ENCODE data around the gene ASIC1. TPM values are rescaled to one million over a fixed set of nuclear protein-coding genes. Genes with fewer than 3 reads are reported as not detected.

ASIC1 gene
- total and polyA plus RNA-seq, 2 of the 13 experiments (the other 11 are each of a cell fraction or from before 2014, with no cell fraction given): 0.44 to 1.5 TPM

DNA sequence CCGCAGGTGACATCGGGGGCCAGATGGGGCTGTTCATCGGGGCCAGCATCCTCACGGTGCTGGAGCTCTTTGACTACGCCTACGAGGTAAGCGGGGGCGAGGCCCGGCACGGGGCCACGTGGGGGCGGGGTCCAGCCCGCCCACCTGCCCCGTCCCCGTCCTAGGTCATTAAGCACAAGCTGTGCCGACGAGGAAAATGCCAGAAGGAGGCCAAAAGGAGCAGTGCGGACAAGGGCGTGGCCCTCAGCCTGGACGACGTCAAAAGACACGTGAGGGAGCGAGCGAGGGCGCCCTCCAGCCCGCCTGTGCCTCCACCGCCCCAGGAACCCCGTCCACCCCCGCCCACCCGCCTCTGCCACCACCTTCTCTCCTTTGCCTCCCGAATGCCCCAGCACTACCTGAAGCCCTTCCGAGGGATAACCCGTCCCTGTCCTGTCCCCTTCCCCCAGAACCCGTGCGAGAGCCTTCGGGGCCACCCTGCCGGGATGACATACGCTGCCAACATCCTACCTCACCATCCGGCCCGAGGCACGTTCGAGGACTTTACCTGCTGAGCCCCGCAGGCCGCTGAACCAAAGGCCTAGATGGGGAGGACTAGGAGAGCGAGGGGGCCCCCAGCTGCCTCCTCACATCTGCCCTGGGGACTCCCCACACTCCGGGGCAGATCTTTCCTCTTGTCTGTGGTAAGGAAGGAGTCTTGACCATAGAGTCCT lies 23.9 kb downstream of the ASIC1 start:
- no peak overlapping the region for H2AFZ ChIP-seq (ENCODE audit: low read length)
- POLR2A ChIA-PET: interaction anchor here (0.5 to 7.4 kb wide), 3 partner anchors 23 to 46 kb away, joined by 3 to 265 read pairs (median 35); partner anchors contain the start of genes COX14 and GPD1

More for the DNA sequence above, 23.9 kb downstream of the ASIC1 start:
- Histone ChIP-seq H3K9me3 (ENCODE audit: low read length) (no peaks in the 10 kb centered on the region), H3K4me2 (ENCODE audit: low read depth, low read length) (peak overlapping the region; percentile 68; the same call in 1 of the 2 replicates), H3K4me1 (ENCODE audit: insufficient read depth, low read length) (peaks cover 67% of the 10 kb centered on the region), H3K4me3 (replicated peaks in 1 of 3; ENCODE audit: insufficient read depth in 1 of 3, low read depth in 2 of 3, low read length in 3 of 3) (no peak overlapping the region), H3K36me3 (replicated peaks in 1 of 2; ENCODE audit: control insufficient read depth in 1 of 2, insufficient read depth in 2 of 2, low read length in 2 of 2) (no peaks in the 10 kb centered on the region), H3K79me2 (ENCODE audit: insufficient read depth, low read length) (peaks cover 10% of the 10 kb centered on the region), H3K27me3 (ENCODE audit: control insufficient read depth in 1 of 2, insufficient read depth in 2 of 2, low read length in 2 of 2) (no peaks in the 10 kb centered on the region), H3K27ac (ENCODE audit: extremely low read length, insufficient read depth, low read length) (no peak overlapping the region), H4K20me1 (ENCODE audit: insufficient read depth, low read length) (peaks cover 4% of the 10 kb centered on the region; the same call in 1 of the 2 replicates), H3K9ac (ENCODE audit: insufficient read depth, low read depth, low read length) (0 out of 2 replicates have a peak overlapping the region, but pooled peaks have one; percentile 50)
- CTCF ChIA-PET (ENCODE audit: low intra/inter-chr PET ratio, low total read pairs): no interaction called here
- in situ Hi-C loops (cut with HindIII; ENCODE audit: extremely low pct_ligation_motif_present, low pct_unique_long_range_greater_than_20kb) (no loop called here), intact Hi-C loops (cut with micrococcal nuclease; ENCODE audit: unreplicated experiment) (no loop called here)
- TF ChIP-seq HNRNPK (IDR thresholded peaks at IDR 0.05; ENCODE audit: low read depth, low read length, poor library complexity, severe bottlenecking) (peak; percentile 9), SPEN (CRISPR knock-in tag; IDR thresholded peaks at IDR 0.05; ENCODE audit: low read depth) (no peak), RERE (CRISPR knock-in tag; IDR thresholded peaks at IDR 0.05; ENCODE audit: low read depth) (no peak)
- ATAC-seq: no peak
- no peak for DNase-seq (ENCODE audit: low spot score)
- FAIRE-seq: no peak
- WGBS (ENCODE audit: low lambda C conversion rate): 92% methylated on average over 36 of the region's 46 CpGs
- BruUV-seq (replicated peaks): no TSS peak

Measured in HepG2 (cell line).